Measurements from ENCODE around the gene SEC23A.
"Not testable (repeated sequence)": the region's sequence is repeated elsewhere in the genome, so short reads cannot be mapped to it uniquely, and the experiment has no call there.

The SEC23A gene

GRCh38 chr14:39028620-39029019 lies 74.4 kb downstream of the SEC23A start:
- DNase-seq, result no peak

- no peak for DNase-seq
Measured at GRCh38 chr14:39025810-39026627, 77.0 kb downstream of the SEC23A start.

- no peak for DNase-seq
Measured at GRCh38 chr14:39025250-39025809, 77.7 kb downstream of the SEC23A start.

GRCh38 chr14:39023939-39024871 lies 78.8 kb downstream of the SEC23A start:
- no peak for DNase-seq

GRCh38 chr14:39017096-39018016 lies 85.7 kb downstream of the SEC23A start:
- DNase-seq, result not testable (repeated sequence)

GRCh38 chr14:39016733-39017095 lies 86.3 kb downstream of the SEC23A start:
- DNase-seq, result no peak

GRCh38 chr14:39015964-39016577 lies 87.0 kb downstream of the SEC23A start:
- no peak for DNase-seq

- DNase-seq, result no peak
Measured at GRCh38 chr14:39015360-39015961, 87.6 kb downstream of the SEC23A start.

- DNase-seq, result no peak
Measured at GRCh38 chr14:39014460-39014859, 88.6 kb downstream of the SEC23A start.

GRCh38 chr14:39008965-39009364 lies 94.1 kb downstream of the SEC23A start:
- DNase-seq, result not testable (repeated sequence)

- no peak for DNase-seq
Measured at GRCh38 chr14:39006721-39007410, 96.2 kb downstream of the SEC23A start.

GRCh38 chr14:39005044-39005880 lies 97.8 kb downstream of the SEC23A start:
- no peak for DNase-seq

- no peak for DNase-seq
Measured at GRCh38 chr14:38999949-39000348, 103.1 kb downstream of the SEC23A start.

- DNase-seq, result no peak
Measured at GRCh38 chr14:38994731-38995130, 108.3 kb downstream of the SEC23A start.

- no peak for DNase-seq
Measured at GRCh38 chr14:38993981-38994380, 109.1 kb downstream of the SEC23A start.

- DNase-seq, result no peak
Measured at GRCh38 chr14:38992067-38992844, 110.8 kb downstream of the SEC23A start.

GRCh38 chr14:38991299-38991698 lies 111.7 kb downstream of the SEC23A start:
- no peak for DNase-seq

- no peak for DNase-seq
Measured at GRCh38 chr14:38989922-38990546, 113.0 kb downstream of the SEC23A start.

GRCh38 chr14:38987781-38988180 lies 115.3 kb downstream of the SEC23A start:
- DNase-seq, result no peak

Data from activated naive CD4-positive, alpha-beta T cell treated with Interleukin-2 at 50 U/mL for 16 hours (primary cell).